ENCODE results near the gene ALAS1. TPM values are rescaled to one million over a fixed set of nuclear protein-coding genes. Genes with fewer than 3 reads are reported as not detected.
A peak's percentile ranks its signal among the peaks of the same experiment; 100 is the strongest.

The ALAS1 gene
- polyA plus RNA-seq, 3 donors = 47.1 to 54.5 (median 48.8) TPM

- no peak for DNase-seq
Measured at GRCh38 chr3:52195823-52196331, 2.1 kb upstream of the ALAS1 start.

- DNase-seq = no peak
Measured at GRCh38 chr3:52196977-52197376, 983 bp upstream of the ALAS1 start.

DNA sequence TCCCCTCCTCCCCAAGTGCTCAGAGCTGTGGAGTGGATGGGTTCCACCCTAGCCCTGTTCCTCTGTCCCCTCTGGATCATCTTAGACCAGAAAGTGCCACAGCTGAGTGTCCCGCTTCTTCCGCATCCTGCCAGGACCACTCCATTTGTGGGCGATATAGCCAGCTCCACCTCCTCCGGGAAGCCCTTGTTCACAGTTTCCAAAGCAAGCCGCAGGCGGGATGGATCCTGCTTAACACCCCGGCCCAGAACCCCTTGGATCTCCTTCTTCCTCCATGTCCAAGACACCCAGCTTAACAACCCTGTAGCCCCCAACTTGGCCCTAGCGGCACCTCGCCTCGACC lies 490 bp upstream of the ALAS1 start:
- DNase-seq = no peak

GRCh38 chr3:52198643-52199608 lies 966 bp downstream of the ALAS1 start:
- DNase-seq = no peak

GRCh38 chr3:52200981-52201679 lies 3.2 kb downstream of the ALAS1 start:
- no peak for DNase-seq

GRCh38 chr3:52202384-52203077 lies 4.6 kb downstream of the ALAS1 start:
- no peak for DNase-seq

DNA sequence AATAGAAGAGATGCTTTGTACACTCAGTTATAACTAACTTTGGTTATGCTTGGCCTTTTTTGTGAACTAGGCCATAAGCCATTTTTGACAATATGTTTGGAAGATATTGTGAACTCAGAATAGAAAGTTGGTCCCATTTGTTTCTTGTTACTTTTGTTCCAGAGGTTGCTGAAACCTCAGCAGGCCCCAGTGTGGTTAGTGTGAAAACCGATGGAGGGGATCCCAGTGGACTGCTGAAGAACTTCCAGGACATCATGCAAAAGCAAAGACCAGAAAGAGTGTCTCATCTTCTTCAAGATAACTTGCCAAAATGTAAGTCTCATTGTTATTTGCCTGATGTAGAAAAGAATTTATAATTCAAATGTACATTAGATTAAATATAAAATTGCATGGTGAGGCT lies 5.7 kb downstream of the ALAS1 start:
- DNase-seq = no peak

GRCh38 chr3:52204337-52205073 lies 6.5 kb downstream of the ALAS1 start:
- DNase-seq = no peak

- no peak for DNase-seq
Measured at GRCh38 chr3:52205727-52206372, 7.9 kb downstream of the ALAS1 start.

GRCh38 chr3:52208556-52208955 lies 10.6 kb downstream of the ALAS1 start:
- no peak for DNase-seq

DNA sequence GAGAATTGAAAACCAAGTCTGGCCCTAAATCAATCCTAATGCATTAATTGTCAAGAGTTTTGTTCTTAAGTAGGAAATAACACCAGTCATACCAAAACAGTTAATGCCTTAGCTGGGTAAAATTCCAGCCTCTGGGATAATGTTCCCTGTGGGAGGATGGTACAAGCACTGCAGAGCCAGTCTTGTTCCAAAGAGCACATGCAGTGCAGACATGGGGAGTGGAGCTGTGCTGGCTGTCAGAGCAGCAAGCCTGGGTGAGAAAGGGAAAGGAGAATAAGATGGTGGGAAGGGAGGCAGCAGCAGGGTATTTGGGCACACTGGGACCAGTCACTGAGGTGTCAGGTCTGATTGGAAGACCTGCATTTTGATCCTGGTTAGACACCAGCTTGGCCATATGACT lies 12.1 kb downstream of the ALAS1 start:
- DNase-seq = no peak

- DNase-seq = no peak
Measured at GRCh38 chr3:52210550-52211046, 12.6 kb downstream of the ALAS1 start.

- no peak for DNase-seq
Measured at GRCh38 chr3:52211268-52211891, 13.4 kb downstream of the ALAS1 start.

DNA sequence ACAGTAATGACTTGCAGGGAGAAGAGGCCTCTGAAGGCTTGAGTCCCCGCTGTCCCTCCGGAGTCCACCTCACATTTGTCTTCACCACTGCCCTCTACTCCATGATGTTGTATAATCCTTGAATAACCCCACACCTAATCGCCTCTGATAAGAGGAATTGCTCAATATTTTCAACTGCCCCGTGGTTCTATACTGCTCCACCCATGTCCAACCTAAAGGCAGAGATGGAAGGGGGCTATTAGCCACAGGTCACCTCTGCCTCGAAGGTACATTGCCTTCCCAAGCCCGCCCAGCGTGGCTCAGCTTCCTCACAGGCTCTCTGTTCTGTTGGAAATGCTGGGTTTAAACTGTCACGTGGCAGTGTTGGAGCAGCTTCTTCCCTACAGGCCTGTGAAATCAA lies 15.0 kb downstream of the ALAS1 start:
- no peak for DNase-seq

GRCh38 chr3:52213901-52214300 lies 15.9 kb downstream of the ALAS1 start:
- DNase-seq = no peak

DNA sequence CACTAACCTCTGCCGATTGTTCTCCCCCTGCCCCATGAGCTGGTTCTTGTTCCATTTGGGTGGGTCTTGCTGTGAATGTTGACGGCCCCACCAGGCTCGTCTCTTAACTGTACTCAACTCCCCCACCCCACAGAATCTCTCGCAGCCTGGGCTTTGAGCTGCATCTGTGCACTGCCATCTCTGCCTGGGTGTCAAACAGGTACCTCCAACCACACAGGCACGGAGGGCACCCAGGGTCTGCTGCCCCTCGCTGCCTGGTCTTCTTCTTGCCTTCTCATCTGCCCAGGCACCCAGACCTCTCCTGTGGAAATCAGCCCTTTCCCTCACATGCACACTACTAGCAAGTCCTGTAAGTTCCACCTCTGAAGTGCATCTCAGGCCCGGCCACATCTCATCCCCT lies 17.4 kb downstream of the ALAS1 start:
- DNase-seq = no peak

GRCh38 chr3:52216585-52217408 lies 18.8 kb downstream of the ALAS1 start:
- peak; percentile 58 for DNase-seq

GRCh38 chr3:52217409-52217805 lies 19.4 kb downstream of the ALAS1 start:
- DNase-seq = no peak

DNA sequence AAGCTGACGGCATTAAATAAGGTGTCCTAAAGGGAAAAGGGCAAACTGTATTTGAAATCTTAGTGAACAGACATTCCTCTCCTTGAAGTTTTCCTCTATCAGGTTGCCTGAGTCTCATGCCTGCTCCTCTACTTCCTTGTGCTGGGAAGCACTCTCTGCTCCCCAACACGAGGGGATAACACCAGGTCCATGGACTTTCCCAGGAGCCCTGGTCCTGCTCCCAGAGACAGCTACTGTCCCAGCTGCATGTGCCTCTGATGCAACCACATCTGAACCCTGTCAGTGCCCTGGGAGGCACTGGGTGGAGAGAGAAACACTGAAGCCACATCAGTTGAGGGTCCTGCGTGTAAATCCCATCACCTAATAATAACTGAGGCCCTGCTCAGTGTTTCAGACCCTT lies 20.1 kb downstream of the ALAS1 start:
- no peak for DNase-seq

DNA sequence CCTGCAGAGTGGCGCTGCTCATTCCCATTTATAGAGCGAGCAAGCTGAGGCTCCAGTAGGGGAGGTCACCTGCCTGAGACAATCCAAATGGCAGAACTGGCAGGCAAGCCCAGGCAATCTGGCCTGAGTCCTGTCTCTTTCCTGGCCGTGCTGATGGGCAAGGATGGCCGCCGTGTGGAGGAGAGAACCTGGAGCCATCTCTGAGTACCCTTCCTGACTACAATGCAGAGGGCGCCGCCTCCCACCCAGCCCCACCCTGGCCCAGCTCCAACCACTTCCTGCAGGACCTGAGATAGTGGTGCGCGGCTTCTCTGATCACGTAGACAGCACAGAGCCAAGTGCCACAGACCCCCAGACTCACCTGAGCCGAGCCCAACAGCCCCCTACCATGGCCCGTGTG lies 20.5 kb downstream of the ALAS1 start:
- DNase-seq = no peak

All from renal pelvis (tissue), 4 donors.